Measurements from ENCODE around the gene EXOC8.

Gene EXOC8

GRCh38 chr1:231315887-231316286 lies 21.8 kb downstream of the EXOC8 start:
- no peak for DNase-seq (ENCODE audit: low read depth in 3 of 3)

GRCh38 chr1:231313661-231314060 lies 24.0 kb downstream of the EXOC8 start:
- no peak for DNase-seq (ENCODE audit: low read depth in 3 of 3)

GRCh38 chr1:231312432-231312788 lies 25.2 kb downstream of the EXOC8 start:
- DNase-seq (ENCODE audit: low read depth in 3 of 3): no peak

GRCh38 chr1:231311720-231312431 lies 25.8 kb downstream of the EXOC8 start:
- no peak for DNase-seq (ENCODE audit: low read depth in 3 of 3)

GRCh38 chr1:231310391-231310934 lies 27.2 kb downstream of the EXOC8 start:
- no peak for DNase-seq (ENCODE audit: low read depth in 3 of 3)

GRCh38 chr1:231301990-231302389 lies 35.7 kb downstream of the EXOC8 start:
- no peak for DNase-seq (ENCODE audit: low read depth in 3 of 3)

GRCh38 chr1:231295938-231296337 lies 41.7 kb downstream of the EXOC8 start:
- DNase-seq (ENCODE audit: low read depth in 3 of 3): no peak

- DNase-seq (ENCODE audit: low read depth in 3 of 3): no peak
These were observed 51.0 kb downstream of the EXOC8 start for GRCh38 chr1:231286603-231287002.

GRCh38 chr1:231284441-231284840 lies 53.2 kb downstream of the EXOC8 start:
- DNase-seq (ENCODE audit: low read depth in 3 of 3): no peak
